GM19099 (cell line): ENCODE data around the gene SPSB4.

Experiments
- POLR2A ChIP-seq: IDR thresholded peaks from 3 replicates; pipeline ENCODE4 v1.6.1; 2011; ENCODE audit warnings: low read depth; ENCODE audit not compliant: insufficient read length; ENCODE audit errors: extremely low read depth

The SPSB4 gene

DNA sequence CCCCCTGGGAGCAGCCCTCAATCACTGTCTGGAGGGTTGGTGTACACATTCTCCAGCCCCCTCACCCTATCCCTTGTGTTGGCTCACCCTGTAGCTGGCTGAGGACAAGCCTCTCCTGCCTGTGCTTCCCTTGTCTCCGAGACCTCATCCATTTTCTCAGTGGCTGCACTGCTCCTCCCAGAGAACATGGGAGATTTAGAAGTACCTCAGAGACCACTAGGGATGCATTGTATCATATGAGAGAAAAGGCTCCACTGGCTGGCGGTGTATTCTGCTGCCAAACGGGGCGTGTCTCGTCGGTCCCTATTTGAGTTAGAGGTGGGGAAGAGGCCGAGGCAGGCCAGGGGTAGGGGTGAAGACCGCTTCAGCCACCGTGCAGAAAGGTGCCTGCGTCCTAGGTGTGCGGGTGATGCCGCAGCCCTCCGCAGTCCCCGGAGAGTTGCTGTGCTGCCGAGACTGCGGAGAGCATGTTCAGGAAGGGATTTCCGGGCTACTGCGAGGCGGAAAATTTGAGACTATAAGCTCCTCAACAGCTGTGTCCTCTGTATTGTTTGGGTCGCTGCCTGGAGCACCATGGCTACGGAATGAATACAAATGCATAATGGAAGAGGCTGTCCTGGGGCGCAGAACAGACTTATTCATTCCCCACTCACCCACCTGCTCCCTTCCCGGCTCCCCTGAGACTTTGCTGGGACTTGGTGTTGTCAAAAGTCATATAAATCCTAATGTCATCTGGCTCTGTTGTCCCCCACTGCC, 43.8 kb downstream of the SPSB4 start:
- no peak for TF ChIP-seq POLR2A

DNA sequence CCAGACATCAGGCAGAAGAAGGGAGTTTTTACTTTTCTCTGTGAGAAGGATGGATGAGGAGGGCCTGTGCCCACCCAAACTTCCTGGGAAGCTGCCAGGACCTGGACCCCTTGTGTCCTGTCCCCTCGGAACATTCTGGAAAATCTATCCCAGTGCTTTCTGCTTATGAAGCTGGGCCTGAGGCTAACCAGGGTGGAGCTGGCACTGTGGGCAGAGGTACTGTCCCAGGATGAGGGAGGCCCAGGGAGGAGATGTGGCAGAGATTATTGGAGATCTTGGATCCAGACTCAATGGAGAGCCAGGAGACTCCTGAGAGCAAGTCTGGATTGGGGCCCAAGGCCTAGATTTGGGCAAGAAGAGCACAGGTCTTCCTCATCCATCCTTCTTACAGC, 44.4 kb downstream of the SPSB4 start:
- no peak for TF ChIP-seq POLR2A

DNA sequence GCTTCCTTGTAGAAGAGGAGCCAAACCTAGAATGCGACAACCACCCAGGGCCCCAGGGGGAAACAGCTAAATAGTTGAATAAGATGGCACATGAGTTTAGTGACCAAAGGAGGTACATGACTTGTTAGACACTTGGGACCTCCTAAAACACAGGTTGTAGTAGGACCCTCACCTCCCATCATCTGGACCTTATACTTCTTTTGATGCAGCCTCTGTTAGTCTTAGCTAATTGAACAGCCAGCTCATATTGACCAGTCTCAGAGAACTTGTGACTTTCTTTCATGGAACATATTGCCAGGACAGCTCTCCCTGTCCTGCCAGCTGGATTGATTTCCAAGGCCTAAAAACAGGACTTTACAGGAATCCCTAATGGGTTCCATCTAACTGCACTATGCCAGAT, 45.0 kb downstream of the SPSB4 start:
- TF ChIP-seq POLR2A = no peak

DNA sequence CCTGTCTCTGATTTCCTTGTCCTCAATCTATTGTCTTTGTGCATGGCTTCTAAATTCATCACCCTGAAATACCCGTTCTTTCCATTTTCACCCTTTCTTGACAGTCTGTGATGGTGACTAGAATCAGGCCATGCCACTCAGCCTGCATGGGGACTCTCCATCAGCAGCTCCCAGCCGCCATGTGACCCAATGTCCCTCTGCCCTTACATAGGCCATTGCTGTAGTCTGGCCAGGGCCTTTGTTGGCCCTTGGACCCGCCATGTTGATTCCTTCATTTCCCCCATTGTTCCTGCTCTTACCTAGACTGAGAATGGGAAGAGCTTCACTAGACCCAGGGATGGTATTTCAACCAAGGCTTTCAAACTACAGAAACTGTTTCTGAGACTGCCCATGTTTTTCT, 45.8 kb downstream of the SPSB4 start:
- no peak for TF ChIP-seq POLR2A

- TF ChIP-seq POLR2A = no peak
Observed at GRCh38 chr3:141100112-141100511, 49.0 kb downstream of the SPSB4 start.

- TF ChIP-seq POLR2A = no peak
Observed at GRCh38 chr3:141100531-141101320, 49.6 kb downstream of the SPSB4 start.

DNA sequence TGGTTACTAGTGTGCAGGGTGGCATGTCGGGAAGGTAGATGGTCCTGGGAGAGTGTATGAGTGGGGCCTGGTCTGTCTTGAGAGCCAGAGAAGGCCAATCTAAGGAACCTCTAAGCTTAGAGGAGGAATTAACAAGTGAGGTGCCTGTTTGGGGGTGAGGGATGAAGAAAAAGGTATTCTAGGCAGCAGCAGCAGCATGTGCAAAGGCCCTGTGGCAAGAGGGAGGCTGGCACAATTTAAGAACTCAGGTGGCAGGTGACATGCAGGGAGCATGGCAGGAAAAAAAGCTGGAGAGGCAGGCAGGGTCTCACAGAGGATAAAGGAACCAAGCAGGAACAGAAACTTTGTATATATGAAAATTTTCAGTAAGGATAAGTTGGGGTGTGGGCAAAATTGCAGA, 51.2 kb downstream of the SPSB4 start:
- no peak for TF ChIP-seq POLR2A

DNA sequence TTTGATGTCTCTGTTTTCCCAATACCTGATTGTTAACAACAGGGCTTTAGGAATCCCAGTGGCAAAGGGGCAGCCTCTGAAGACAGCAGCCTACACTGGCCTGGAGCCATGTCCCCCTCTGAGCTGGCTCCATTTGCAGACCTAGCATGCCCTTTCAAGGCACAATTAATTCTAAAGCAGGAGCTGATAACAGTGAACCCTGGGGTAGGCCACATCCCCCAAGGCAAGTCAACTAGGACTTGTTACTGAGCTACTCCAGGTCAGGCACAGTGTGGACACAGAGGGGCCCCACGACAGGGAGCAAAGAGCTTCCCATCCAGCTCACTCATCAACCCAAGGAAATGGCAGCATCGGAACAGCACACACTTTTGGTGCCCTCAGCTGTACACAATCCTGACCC, 51.9 kb downstream of the SPSB4 start:
- TF ChIP-seq POLR2A = no peak

DNA sequence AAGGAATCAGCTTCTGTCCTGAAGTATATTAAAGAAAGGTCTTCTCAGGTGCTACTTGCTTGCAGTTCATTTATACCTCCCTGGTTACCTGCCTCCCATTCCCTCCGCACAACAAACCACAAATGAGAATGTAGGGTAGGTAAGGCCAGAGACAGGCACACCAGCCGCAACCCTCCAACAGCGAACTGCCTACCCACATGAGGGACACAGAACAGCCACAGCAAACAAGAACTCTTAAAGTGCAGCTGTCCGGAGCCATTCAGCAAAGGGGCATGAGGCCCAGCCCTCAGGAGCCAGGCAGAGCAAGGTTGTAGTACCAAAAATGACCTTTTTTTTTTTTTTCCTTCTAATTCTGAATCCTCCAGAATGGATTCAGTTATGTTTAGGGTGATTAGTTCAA, 52.4 kb downstream of the SPSB4 start:
- TF ChIP-seq POLR2A = no peak

DNA sequence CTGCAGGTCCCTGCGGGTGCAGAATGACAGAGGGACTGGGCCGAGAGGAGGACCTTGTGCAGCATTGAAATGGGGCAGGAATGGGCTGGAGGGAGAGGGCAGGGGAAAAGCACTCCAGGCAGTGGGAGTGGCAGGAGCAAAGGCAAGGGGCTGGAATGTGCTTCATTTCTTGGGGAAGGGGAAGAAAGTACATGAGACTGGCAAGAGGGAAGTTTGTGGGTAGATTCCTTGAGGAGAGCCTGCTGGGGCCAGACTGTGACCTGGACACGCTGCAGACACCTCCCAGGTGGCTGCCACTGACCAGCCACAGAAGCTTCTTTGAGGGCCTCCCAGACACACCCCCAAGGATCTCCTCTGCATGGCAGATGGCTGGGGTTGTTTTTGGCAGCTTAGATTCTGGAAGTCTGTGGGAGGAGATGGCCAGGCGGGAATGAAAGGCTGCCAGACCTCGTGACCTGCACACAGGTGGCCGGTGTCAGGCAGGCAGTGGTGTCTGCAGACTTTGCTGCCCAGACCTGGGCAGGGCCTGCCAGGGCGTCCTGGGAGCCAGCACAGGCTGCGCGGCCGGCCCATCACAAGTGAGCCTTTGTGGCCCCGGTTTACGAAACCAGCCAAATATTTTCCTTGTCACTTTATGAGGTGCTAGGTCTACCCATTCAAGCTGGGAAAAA, 53.1 kb downstream of the SPSB4 start:
- no peak for TF ChIP-seq POLR2A

DNA sequence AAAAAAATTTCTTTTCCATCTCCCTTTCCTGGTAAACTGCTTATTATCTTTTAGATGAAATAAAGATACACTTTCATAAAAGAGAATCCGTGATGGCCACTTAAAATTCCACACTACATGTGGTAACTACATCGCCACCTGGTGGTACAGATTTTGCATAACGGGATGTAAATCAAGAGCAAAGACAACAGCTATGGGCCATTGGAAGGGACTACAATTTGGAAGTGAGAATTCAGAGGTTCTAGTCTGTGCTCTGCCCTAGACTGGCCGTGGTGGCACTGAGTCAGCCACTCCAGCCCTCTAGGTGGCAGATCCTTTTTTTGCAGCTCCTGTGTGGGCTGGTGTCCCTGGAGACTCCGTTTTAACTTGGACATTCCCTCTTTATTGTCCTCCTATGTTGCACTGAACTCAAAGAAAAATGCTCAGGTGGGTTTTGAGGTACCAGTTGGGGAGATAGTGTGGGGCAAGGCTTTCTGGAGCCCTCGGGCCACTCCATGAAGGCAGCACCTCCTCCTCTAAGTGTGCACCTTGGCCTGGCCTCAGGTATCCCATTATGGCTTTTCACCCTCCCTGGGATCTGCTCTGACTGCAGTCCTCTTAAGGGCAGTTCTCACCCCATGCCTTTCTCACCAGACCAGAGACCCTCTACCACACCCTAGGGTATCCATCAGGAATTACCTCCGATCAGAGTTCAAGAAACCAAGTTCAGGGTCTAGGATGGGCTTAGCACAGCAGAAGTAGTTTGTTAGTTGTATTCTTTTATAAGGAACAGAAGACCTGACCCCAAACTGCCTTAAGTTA, 54.9 kb downstream of the SPSB4 start:
- no peak for TF ChIP-seq POLR2A

DNA sequence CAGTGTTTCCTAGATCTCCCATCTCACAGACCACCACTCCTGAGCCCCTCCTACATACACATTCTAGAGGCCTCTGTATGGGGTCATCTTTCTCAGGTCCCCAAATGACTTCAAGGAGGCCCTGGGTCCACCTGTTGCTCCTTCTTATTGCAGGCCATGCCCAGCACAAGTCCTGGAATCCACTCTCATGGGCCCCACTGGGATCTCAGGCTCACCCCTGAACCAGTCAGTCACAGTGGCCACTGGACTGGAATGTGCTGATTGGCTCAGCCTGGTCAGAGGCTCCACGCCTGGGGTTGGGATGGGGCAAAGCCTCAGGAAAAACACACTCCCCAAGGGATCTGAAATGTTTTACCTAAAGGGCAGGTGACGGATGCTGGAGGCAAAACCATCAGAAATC, 55.7 kb downstream of the SPSB4 start:
- no peak for TF ChIP-seq POLR2A

- TF ChIP-seq POLR2A = no peak
Observed at GRCh38 chr3:141108039-141108438, 56.9 kb downstream of the SPSB4 start.

GRCh38 chr3:141109751-141110150, 58.6 kb downstream of the SPSB4 start:
- no peak for TF ChIP-seq POLR2A

DNA sequence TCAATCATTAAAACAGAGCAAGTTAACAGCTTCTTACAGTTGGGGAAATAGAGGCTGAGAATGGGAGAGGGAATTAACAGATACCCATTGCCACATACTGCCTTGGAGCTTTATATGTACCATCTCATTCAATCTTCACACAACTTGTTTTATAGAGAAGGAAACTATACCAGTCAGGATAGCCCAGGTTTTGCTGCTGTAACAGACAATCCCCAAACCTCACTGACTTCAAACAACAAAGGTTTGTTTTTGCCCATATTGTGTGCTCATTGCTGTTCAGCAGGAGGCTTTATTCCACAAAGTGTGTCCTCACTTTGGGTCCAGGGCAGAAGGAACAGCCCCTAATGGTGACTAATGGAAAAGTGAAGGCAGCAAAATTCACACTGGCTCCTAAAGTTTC, 59.2 kb downstream of the SPSB4 start:
- no peak for TF ChIP-seq POLR2A

GRCh38 chr3:141111364-141112155, 60.4 kb downstream of the SPSB4 start:
- TF ChIP-seq POLR2A = no peak
